ENCODE results near the gene SLC17A2.

DNA sequence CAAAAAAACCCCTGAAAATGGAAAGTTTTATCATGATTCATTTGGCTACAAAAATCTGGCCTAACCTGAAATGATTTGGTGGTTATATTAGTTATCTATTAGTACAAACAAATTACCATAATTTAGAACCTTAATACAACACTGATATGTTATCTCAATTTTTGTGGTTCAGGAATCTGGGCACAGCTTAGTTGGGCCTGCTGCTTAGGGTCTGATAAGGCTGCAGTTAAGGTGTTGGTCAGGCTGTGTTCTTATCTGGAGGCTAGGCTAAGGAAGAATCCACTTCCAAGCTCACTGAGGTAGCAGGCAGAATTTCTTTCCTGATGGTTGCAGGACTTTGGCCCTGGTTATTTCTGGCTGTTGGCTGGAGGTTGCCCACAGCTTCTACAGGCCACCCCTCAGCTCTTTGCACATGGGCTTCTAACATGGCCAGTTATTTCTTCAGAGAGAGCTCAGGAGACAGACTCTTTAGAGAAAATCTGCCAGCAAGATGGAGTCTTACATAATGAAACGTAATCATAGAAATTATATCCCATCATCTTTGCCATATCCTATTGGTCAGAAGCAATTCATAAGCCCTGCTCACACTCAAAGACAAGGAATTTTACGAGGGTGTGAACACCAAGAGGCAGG lies 43.5 kb upstream of the SLC17A2 start:
- TF ChIP-seq, protein P1, sequence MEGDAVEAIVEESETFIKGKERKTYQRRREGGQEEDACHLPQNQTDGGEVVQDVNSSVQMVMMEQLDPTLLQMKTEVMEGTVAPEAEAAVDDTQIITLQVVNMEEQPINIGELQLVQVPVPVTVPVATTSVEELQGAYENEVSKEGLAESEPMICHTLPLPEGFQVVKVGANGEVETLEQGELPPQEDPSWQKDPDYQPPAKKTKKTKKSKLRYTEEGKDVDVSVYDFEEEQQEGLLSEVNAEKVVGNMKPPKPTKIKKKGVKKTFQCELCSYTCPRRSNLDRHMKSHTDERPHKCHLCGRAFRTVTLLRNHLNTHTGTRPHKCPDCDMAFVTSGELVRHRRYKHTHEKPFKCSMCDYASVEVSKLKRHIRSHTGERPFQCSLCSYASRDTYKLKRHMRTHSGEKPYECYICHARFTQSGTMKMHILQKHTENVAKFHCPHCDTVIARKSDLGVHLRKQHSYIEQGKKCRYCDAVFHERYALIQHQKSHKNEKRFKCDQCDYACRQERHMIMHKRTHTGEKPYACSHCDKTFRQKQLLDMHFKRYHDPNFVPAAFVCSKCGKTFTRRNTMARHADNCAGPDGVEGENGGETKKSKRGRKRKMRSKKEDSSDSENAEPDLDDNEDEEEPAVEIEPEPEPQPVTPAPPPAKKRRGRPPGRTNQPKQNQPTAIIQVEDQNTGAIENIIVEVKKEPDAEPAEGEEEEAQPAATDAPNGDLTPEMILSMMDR (IDR thresholded peaks at IDR 0.05 in 8 of 11, conservative IDR thresholded peaks at IDR 0.05 in 3 of 11) = no peak
- TF ChIP-seq POLR2A (IDR thresholded peaks at IDR 0.05) = no peak
- TF ChIP-seq POLR2AphosphoS5 (IDR thresholded peaks at IDR 0.05) = no peak

All from spleen (tissue), 7 donors.